ENCODE measurements around the gene PDXP.

DNA sequence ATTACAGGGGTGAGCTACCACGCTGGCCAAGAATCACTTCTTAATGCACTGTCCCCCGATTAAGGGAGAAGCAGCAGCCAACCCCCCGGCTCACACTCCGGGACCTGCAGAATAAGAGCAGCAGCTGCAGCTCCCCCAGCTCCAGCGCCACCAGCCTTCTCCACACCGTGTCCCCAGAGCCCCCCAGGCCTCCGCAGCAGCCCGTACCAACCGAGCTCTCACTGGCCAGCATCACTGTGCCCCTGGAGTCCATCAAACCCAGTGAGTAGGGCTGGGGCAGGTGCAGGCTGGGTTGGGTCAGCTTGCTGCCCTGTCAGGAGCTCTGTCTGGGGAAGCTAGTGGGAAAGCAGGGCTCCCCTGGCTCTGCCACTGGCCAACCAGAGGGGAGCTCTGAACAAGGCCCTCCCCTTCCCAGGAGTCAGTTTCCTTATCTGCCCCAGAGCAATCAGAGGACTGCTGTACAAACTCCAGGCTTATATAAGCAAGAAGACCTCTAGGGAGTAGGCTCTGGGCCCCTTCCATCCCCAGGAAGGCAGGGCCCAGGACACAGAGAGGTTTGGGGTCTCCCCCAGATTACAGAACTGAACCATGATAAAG lies 27.6 kb upstream of the PDXP start:
- no peak for TF ChIP-seq POLR2A (IDR thresholded peaks at IDR 0.05)
- TF ChIP-seq, protein P1, sequence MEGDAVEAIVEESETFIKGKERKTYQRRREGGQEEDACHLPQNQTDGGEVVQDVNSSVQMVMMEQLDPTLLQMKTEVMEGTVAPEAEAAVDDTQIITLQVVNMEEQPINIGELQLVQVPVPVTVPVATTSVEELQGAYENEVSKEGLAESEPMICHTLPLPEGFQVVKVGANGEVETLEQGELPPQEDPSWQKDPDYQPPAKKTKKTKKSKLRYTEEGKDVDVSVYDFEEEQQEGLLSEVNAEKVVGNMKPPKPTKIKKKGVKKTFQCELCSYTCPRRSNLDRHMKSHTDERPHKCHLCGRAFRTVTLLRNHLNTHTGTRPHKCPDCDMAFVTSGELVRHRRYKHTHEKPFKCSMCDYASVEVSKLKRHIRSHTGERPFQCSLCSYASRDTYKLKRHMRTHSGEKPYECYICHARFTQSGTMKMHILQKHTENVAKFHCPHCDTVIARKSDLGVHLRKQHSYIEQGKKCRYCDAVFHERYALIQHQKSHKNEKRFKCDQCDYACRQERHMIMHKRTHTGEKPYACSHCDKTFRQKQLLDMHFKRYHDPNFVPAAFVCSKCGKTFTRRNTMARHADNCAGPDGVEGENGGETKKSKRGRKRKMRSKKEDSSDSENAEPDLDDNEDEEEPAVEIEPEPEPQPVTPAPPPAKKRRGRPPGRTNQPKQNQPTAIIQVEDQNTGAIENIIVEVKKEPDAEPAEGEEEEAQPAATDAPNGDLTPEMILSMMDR (IDR thresholded peaks at IDR 0.05), result no peak
- TF ChIP-seq POLR2AphosphoS5 (IDR thresholded peaks at IDR 0.05), result no peak

All from sigmoid colon (tissue), 4 donors.